Uterus (tissue), 4 donors: ENCODE results near the gene RPS8. TPM values are rescaled to one million over a fixed set of nuclear protein-coding genes. Genes with fewer than 3 reads are reported as not detected.

Source experiments
- DNase-seq, 2 donors: peaks; one replicate each; pipeline ENCODE4 v3.0.0-alpha.2; 2019 to 2020
- H3K27ac ChIP-seq, 2 donors: fragments of 200-600 bp; sonication (generic); 1 replicate in 1 of 2; 2 replicates in 1 of 2; pipeline ENCODE4 v1.5.1; 2016 to 2018
- H3K27me3 ChIP-seq, 2 donors: fragments of 200-600 bp; sonication (generic); one replicate each; pipeline ENCODE4 v1.5.1; 2018 to 2019; ENCODE audit warnings: control low read depth in 1 of 2
- H3K36me3 ChIP-seq, 2 donors: fragments of 200-600 bp; sonication (generic); one replicate each; pipeline ENCODE4 v1.5.1; 2019; ENCODE audit warnings: control low read depth in 1 of 2
- H3K4me1 ChIP-seq, 2 donors: fragments of 200-600 bp; sonication (generic); one replicate each; pipeline ENCODE4 v1.5.1; 2018 to 2019; ENCODE audit warnings: control low read depth in 1 of 2
- H3K4me3 ChIP-seq, 2 donors: fragments of 200-600 bp; sonication (generic); 1 replicate in 1 of 2; 2 replicates in 1 of 2; pipeline ENCODE4 v1.5.1; 2018 to 2019; ENCODE audit warnings: mild to moderate bottlenecking in 1 of 2
- H3K9me3 ChIP-seq, 2 donors: fragments of 200-600 bp; sonication (generic); one replicate each; pipeline ENCODE4 v1.5.1; 2019; ENCODE audit warnings: control low read depth in 1 of 2
- POLR2A ChIP-seq, 2 donors: fragments of 450-650 bp; IDR thresholded peaks; one replicate each; pipeline ENCODE4 v1.6.1; 2016; ENCODE audit warnings: antibody characterized with exemption in 2 of 2, mild to moderate bottlenecking in 1 of 2, moderate library complexity in 1 of 2
- intact Hi-C: fragments of 100-400 bp; cut with DNase I; formaldehyde crosslinking; loops from one replicate; pipeline ENCODE4 v1.15.1; 2023; ENCODE audit warnings: low total_unique reads
- total RNA-seq, 4 donors: library from RNA; depleted of rRNA in 3 of 4; stranded (reverse); fragments of >200 nt in 3 of 4; gene quantifications; one replicate each; pipeline versions ENCODE4 v1.1.0 to v1.2.4, GENCODE V29; 2014 to 2023
- TF ChIP-seq, protein P1 (sequence below), 4 experiments: fragments of 200-600 bp in 2 of 4; fragments of 450-650 bp in 2 of 4; sonication (generic) in 2 of 4; IDR thresholded peaks; one replicate each; pipeline ENCODE4 v1.5.1; 2016 to 2019; ENCODE audit warnings: antibody characterized with exemption in 4 of 4, mild to moderate bottlenecking in 2 of 4, moderate library complexity in 1 of 4
- donor health status: DM: yes; HTN: yes; CAD: no.

RPS8 gene
- total RNA-seq, 4 donors from 2014 or later = 2,651 to 7,196 (median 4,456) TPM

DNA sequence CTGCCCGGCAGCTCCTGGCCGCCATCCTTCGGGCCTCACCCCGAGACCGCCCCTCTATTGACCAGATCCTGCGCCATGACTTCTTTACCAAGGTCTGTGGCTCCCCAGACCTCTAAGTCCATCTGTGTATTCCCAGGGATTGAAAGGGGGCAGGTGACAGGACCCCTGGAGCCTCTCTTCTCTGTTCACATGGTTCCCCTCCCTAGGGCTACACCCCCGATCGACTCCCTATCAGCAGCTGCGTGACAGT is 27.6 kb downstream of the RPS8 start:
- no peak for TF ChIP-seq POLR2A (IDR thresholded peaks at IDR 0.05)
- TF ChIP-seq, protein P1, sequence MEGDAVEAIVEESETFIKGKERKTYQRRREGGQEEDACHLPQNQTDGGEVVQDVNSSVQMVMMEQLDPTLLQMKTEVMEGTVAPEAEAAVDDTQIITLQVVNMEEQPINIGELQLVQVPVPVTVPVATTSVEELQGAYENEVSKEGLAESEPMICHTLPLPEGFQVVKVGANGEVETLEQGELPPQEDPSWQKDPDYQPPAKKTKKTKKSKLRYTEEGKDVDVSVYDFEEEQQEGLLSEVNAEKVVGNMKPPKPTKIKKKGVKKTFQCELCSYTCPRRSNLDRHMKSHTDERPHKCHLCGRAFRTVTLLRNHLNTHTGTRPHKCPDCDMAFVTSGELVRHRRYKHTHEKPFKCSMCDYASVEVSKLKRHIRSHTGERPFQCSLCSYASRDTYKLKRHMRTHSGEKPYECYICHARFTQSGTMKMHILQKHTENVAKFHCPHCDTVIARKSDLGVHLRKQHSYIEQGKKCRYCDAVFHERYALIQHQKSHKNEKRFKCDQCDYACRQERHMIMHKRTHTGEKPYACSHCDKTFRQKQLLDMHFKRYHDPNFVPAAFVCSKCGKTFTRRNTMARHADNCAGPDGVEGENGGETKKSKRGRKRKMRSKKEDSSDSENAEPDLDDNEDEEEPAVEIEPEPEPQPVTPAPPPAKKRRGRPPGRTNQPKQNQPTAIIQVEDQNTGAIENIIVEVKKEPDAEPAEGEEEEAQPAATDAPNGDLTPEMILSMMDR (IDR thresholded peaks at IDR 0.05) = no peak
- intact Hi-C loops = no loop called here
- H3K4me1 ChIP-seq = peaks cover 11 to 26% of the 10 kb centered on the region in 2 donors
- H3K9me3 ChIP-seq = no peaks in the 10 kb centered on the region
- H3K27ac ChIP-seq = peak overlapping the region; percentile 88 to 97
- H3K4me3 ChIP-seq = no peak overlapping the region
- no peak for DNase-seq
- no peaks in the 10 kb centered on the region for H3K27me3 ChIP-seq
- no peaks in the 10 kb centered on the region for H3K36me3 ChIP-seq

DNA sequence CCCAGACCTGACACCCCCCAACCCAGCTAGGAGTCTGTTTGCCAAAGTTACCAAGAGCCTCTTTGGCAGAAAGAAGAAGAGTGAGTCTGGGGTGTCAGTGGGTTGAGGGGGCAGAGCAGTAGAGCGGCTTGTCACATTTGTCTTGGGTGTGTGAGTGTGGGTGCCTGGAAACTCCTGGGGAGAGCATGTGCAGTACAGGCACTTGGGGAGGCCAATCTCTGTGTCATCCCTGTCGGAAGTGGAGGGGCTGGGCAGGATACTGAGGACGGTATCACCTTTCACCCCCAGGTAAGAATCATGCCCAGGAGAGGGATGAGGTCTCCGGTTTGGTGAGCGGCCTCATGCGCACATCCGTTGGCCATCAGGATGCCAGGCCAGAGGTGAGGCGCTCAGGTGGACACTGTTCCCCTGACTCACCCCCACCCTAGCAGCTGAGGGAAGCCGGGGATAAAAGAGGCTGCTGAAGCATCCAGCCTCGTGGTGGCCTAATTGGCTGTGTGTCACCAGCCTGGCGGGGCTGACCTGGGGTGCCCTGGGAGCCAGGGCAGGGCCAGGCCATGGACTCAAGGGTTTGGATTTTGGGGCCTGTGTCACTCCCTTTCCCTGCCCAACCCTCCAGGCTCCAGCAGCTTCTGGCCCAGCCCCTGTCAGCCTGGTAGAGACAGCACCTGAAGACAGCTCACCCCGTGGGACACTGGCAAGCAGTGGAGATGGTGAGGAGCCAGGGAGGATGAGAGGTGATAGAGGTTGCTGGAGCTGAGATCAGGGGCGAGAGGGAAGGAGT is 28.2 kb downstream of the RPS8 start:
- peaks cover 13 to 31% of the 10 kb centered on the region in 2 donors for H3K4me1 ChIP-seq
- intact Hi-C loops = no loop called here
- no peak overlapping the region for H3K4me3 ChIP-seq
- peak overlapping the region; percentile 88 to 97 for H3K27ac ChIP-seq
- H3K9me3 ChIP-seq = no peaks in the 10 kb centered on the region
- no peak for TF ChIP-seq POLR2A (IDR thresholded peaks at IDR 0.05)
- TF ChIP-seq, protein P1 (IDR thresholded peaks at IDR 0.05) = no peak
- H3K27me3 ChIP-seq = no peaks in the 10 kb centered on the region
- peak in 1 of 2 donors; percentile 15 for DNase-seq
- no peaks in the 10 kb centered on the region for H3K36me3 ChIP-seq

- DNase-seq = peak in 1 of 2 donors; percentile 20
- H3K27ac ChIP-seq = peak overlapping the region; percentile 99 to 100
- TF ChIP-seq POLR2A (IDR thresholded peaks at IDR 0.05) = no peak
- TF ChIP-seq, protein P1 (IDR thresholded peaks at IDR 0.05) = no peak
- H3K36me3 ChIP-seq = no peaks in the 10 kb centered on the region
- no peaks in the 10 kb centered on the region for H3K9me3 ChIP-seq
- no peak overlapping the region for H3K4me3 ChIP-seq
- intact Hi-C loops = no loop called here
- H3K4me1 ChIP-seq = peaks cover 19 to 47% of the 10 kb centered on the region in 2 donors
- no peaks in the 10 kb centered on the region for H3K27me3 ChIP-seq
Measured at GRCh38 chr1:44805311-44806024, 30.1 kb downstream of the RPS8 start.

DNA sequence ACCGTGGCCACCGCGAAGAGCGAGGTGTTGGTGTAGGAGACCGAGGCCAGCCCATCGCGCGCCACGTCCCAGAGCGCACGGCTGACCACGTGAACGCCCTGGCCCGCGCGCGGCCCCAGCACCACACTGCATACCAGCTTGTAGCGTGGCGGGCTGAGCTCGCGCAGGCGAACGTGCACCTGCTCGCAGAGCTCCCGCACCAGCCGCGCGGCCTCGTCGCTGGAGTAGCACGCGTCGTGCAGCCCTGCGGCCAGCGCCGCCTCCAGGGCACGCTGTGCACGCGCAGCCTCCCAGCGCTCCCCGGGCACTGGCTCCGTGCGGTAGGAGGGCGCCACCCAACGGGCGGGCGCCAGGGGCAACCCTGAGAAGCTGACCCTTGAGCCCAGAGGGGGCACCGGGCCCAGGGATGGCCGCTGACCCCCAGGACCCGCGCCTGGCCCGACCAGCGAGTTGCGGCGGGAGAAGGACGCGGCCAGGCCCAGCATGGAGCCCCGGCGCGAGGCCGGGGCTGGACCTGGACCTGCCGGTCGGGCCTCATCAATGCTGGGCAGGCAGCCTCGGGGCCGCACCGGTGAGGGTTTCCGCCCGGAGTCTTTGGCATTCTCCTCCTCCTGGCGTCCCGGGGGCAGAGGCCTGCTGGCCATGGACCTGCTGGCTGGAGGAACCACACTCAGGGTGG is 30.8 kb downstream of the RPS8 start:
- Histone ChIP-seq H3K27ac (peak overlapping the region; percentile 99 to 100), H3K4me3 (no peak overlapping the region), H3K4me1 (peaks cover 21 to 54% of the 10 kb centered on the region in 2 donors), H3K9me3 (no peaks in the 10 kb centered on the region), H3K36me3 (no peaks in the 10 kb centered on the region), H3K27me3 (no peaks in the 10 kb centered on the region)
- TF ChIP-seq POLR2A (IDR thresholded peaks at IDR 0.05) = no peak
- TF ChIP-seq, protein P1 (IDR thresholded peaks at IDR 0.05) = no peak
- DNase-seq = peak in 1 of 2 donors; percentile 47
- intact Hi-C loops = no loop called here
